Hypothalamus (tissue), 51 donors: Measurements from ENCODE around the gene PSIP1.
"Not testable (repeated sequence)": the region's sequence is repeated elsewhere in the genome, so short reads cannot be mapped to it uniquely, and the experiment has no call there.

ENCODE experiments used
- DNase-seq, 51 donors: peaks; one replicate each; lab custom pipeline; 2025; lab: John Stamatoyannopoulos, UW

PSIP1 gene

GRCh38 chr9:15442264-15442663, 68.5 kb downstream of the PSIP1 start:
- DNase-seq: not testable (repeated sequence)

DNA sequence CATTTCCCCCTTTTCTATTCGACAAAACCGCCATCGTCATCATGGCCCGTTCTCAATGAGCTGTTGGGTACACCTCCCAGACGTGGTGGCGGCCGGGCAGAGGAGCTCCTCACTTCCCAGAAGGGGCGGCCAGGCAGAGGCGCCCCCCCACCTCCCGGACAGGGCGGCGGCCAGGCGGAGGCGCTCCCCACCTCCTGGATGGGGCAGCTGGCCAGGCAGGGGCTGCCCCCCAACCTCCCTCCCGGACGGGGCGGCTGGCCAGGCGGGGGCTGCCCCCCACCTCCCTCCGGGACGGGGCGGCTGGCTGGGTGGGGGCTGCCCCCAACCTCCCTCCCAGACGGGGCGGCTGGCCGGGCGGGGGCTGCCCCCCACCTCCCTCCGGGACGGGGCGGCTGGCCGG, 68.9 kb downstream of the PSIP1 start:
- DNase-seq: not testable (repeated sequence)

- no peak for DNase-seq
Observed at GRCh38 chr9:15438891-15439290, 71.9 kb downstream of the PSIP1 start.

DNA sequence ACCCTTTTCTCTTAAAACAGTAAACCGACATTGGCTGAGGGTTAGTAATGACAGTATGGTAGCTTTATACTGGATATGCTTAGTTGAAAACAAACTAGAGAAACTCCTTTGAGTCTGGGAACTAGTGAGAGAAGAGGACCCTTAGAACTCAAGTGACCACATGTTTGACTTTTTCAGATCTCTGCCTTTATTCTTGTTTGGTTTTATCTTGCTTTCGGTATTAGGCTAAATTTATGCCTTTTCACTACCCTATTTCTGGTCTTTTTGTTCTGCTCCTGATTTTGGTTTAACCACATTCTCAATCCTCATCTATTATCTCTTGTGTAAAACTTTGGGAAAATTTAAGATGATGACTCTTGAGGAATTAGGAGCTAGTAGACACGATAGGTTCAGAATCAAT, 77.1 kb downstream of the PSIP1 start:
- DNase-seq: no peak

DNA sequence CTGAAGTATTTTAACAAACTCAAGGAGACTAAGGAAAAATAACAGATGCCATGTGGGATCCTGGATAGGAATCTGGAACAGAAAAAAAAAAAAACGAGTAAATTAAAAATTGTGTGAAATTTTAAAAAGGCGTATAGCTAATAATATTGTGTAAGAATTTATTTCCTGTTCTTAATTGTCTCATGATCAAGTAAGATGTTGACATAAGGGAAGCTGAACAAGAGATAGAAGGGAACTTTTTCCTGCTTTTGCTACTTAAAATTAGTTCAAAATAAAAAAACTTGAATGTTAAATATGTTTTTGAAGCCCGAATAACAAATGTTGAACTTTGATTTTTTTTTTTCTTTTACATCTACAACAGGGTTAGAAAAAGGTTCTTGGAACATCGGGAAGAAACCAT, 77.6 kb downstream of the PSIP1 start:
- no peak for DNase-seq

DNA sequence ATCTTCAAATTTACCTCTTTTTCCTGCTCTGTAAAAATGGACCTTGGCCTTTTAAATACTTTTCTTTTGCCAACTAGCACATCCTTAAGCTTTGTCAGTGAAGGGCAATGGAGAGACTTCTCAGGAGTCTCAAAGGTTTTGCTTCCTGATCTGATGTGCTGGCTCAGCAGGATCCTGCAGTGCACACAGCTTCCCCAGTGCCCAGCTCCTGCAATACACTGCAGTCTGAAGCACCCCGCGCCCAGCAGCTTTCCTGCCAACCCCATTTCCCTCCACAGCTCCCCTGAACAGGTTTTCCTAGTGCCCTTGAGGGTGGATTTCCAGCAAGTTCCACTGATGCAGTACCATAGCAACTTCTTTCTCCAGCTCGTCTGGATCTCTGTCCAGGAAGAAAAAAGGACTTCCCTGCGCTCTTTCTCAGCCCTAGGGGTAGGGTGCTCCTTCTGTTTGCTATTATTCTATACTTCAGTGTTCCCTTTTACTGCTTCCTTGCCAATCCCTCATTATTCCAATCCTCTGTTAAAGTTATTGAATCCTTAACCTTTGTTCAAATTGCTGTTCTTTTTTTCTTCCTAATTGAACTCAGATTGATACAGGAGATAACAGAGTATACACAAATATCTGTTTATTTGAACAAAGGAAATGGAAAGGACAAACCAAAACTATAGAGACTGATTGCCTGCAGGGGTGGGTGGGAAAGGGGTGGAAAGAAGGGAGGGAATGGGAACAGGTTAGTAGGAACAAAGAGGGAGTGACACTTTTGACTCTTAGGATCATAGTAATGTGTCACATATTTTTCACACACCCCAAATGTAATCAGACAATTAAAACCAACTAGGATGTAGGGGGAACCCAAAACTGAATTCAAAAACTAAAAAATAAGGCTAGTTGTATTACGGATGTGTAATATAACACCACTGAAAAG, 79.6 kb downstream of the PSIP1 start:
- peak in 18 of 51 donors; percentile 2 to 36 (median 9) for DNase-seq

- DNase-seq: not testable (repeated sequence)
Observed at GRCh38 chr9:15427702-15428101, 83.1 kb downstream of the PSIP1 start.

DNA sequence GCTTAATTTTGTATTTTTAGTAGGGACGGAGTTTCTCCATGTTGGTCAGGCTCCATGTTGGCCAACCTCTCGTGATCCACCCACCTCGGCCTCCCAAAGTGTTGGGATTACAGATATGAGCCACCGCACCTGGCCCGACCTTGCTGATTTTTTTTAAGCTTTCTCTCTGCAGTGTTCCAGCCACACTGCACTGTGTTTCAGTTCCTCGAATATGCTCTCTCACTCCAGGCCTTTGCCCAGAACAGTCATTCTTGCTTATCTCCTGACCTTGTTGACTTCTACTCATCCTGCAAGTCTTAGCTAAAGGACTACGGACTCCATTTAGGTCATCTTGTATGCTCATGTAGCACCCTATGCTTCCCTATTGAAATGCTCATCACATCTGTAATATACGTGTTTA, 84.8 kb downstream of the PSIP1 start:
- no peak for DNase-seq

- peak in 1 of 51 donors; percentile 46 for DNase-seq
Observed at GRCh38 chr9:15423231-15423985, 87.4 kb downstream of the PSIP1 start.

DNA sequence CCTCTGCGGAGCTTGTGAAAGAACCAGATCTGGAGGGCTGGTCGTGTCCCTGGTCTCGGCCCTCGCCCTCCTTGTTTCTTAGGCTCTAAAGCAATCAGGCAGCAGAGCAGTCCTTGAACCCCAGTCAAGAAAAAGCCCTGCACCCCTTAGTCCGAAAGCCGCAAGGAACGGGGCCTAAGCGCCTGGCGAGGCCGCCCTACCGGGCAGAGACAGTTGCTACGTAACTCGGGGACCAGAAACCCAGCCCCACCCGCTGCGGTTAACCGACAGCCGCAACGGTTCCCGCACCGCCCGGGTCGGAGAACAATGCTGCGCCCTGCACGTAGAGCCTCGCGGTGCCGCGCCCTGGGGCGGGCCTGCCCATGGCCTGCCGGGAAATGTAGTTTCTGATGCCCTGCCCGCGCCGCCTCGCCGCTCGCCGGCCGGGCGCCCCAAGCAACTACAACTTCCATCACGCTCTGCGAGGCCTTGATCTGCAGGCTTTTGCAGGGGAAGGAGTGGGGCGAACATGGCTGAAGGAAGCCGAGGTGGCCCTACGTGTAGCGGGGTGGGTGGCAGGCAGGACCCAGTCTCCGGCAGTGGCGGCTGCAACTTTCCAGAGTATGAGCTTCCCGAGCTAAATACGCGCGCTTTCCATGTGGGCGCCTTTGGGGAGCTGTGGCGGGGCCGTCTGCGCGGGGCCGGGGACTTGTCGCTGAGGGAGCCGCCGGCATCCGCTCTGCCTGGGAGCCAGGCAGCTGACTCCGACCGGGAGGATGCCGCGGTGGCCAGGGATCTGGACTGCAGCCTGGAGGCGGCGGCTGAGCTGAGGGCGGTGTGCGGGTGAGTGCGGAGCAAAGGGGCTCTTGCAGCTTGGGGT, 88.2 kb downstream of the PSIP1 start, which contains the start of gene SNAPC3:
SNAPC3 (plus strand) TSS at position 505 of the 859 bp plus-strand sequence; CDS start at position 509, 4 bp downstream.
- DNase-seq: peak; percentile 37 to 97 (median 91)

DNA sequence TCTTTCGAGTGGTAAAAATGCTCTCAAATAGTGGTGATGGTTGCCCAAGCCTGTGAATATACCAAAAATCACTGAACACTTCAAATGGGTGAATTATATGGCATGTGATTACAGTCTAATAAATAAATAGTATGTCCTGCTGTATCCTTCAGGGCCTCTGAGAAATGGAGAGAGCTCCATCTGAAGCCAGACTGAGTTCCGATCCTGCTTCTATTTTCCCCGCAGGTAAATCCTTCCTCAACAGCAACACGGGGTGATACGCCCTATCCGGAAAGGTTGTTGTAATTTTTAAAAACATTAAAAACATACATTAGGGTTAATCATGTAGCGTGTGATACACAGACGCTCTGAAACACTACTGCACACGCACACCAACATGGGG, 88.8 kb downstream of the PSIP1 start:
- DNase-seq: peak in 1 of 51 donors; percentile 27

DNA sequence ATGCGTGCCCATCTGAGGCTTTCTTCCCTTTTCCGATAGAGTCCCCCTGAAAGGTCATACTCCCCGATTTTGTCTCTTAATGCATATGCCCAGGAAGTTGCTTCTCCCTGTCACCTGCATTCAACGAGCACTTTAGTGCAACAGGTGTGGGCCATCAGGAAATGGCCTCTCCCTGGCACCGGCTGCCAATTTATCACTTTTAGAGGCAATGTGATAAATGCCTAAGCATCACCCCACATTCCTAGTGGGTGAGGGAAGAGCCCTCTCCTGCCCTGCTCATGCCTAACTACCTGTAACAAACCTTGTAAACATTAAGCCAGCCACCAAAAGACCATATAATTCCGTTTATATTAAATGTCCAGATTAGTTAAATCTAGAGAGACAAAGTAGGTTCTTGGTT, 89.2 kb downstream of the PSIP1 start:
- no peak for DNase-seq

GRCh38 chr9:15420796-15421195, 90.0 kb downstream of the PSIP1 start:
- DNase-seq: no peak

DNA sequence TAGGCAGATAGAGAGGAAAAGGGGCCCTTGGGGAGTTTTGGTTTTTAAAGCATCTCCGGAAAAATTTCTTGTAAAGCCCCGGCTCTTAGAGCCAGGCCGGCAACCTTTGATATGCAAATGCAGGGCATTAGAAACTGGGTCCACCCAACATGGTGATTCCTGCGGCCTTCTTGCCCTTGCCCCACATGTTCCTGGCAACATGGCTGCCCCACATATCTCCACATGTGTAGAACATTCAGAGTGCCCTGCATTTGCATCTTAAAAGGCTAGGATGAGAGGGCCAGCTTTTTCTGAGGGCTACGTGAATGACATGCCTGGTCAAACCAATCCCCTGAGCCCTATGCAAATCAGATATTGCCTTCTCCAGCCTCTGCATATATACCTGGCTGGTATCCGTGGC, 93.1 kb downstream of the PSIP1 start:
- DNase-seq: no peak

- DNase-seq: peak in 6 of 51 donors; percentile 1 to 10 (median 4)
Observed at GRCh38 chr9:15416880-15417279, 93.9 kb downstream of the PSIP1 start.
